DND-41 (cell line): ENCODE data around the gene ANKMY1.

Experiments
- EZH2 ChIP-seq: IDR thresholded peaks from 3 replicates; pipeline ENCODE4 v1.6.1; 2012; ENCODE audit warnings: borderline replicate concordance, low read depth, mild to moderate bottlenecking, moderate library complexity, low read length, inconsistent platforms; ENCODE audit not compliant: severe bottlenecking
- TF ChIP-seq, protein P1 (sequence below): IDR thresholded peaks from 2 replicates; pipeline ENCODE4 v1.5.1; 2012; ENCODE audit warnings: borderline replicate concordance, low read length, moderate library complexity, mild to moderate bottlenecking; ENCODE audit not compliant: poor library complexity, severe bottlenecking; ENCODE audit errors: extremely low read depth

GRCh38 chr2:240456447-240457222, 101.2 kb downstream of the ANKMY1 start:
- TF ChIP-seq, protein P1, sequence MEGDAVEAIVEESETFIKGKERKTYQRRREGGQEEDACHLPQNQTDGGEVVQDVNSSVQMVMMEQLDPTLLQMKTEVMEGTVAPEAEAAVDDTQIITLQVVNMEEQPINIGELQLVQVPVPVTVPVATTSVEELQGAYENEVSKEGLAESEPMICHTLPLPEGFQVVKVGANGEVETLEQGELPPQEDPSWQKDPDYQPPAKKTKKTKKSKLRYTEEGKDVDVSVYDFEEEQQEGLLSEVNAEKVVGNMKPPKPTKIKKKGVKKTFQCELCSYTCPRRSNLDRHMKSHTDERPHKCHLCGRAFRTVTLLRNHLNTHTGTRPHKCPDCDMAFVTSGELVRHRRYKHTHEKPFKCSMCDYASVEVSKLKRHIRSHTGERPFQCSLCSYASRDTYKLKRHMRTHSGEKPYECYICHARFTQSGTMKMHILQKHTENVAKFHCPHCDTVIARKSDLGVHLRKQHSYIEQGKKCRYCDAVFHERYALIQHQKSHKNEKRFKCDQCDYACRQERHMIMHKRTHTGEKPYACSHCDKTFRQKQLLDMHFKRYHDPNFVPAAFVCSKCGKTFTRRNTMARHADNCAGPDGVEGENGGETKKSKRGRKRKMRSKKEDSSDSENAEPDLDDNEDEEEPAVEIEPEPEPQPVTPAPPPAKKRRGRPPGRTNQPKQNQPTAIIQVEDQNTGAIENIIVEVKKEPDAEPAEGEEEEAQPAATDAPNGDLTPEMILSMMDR, result no peak
- TF ChIP-seq EZH2, result no peak
